Stimulated activated CD8-positive, alpha-beta memory T cell treated with anti-CD3 and anti-CD28 coated beads, Interleukin-2, amount 100 ng/mL, for 48 hours (primary cell): Measurements from ENCODE around the gene FBXW7.

Experiments
- DNase-seq, 2 donors: peaks; one replicate each; pipeline ENCODE4 v3.0.0-alpha.2; 2020; ENCODE audit warnings: low read depth in 2 of 2

Gene FBXW7

GRCh38 chr4:152283801-152284470 lies 252.0 kb downstream of the FBXW7 start:
- DNase-seq, result no peak

- no peak for DNase-seq
These were observed 254.1 kb downstream of the FBXW7 start for GRCh38 chr4:152281822-152282221.

GRCh38 chr4:152281211-152281610 lies 254.7 kb downstream of the FBXW7 start:
- no peak for DNase-seq

GRCh38 chr4:152279234-152279566 lies 256.7 kb downstream of the FBXW7 start:
- no peak for DNase-seq

GRCh38 chr4:152278505-152279233 lies 257.2 kb downstream of the FBXW7 start:
- no peak for DNase-seq

GRCh38 chr4:152278172-152278504 lies 257.8 kb downstream of the FBXW7 start:
- no peak for DNase-seq

GRCh38 chr4:152277333-152277732 lies 258.6 kb downstream of the FBXW7 start:
- no peak for DNase-seq

- no peak for DNase-seq
These were observed 262.5 kb downstream of the FBXW7 start for GRCh38 chr4:152273343-152273742.
